K562 (cell line): ENCODE data around the gene DDX18. TPM values are rescaled to one million over a fixed set of nuclear protein-coding genes. Genes with fewer than 3 reads are reported as not detected.

Source experiments
- ATAC-seq: fragments of 200-7000 bp; cut with Tn5 transposase; 3 replicates; pipeline ENCODE4 v1.9.1; 2020; ENCODE audit warnings: moderate library complexity
- BruUV-seq: library from RNA; stranded (reverse); fragments of 400-500 nt; replicated peaks from 2 replicates; lab custom pipeline; 2021; lab: Mats Ljungman, UMichigan
- CTCF ChIA-PET: fragments of 300-600 bp; formaldehyde crosslinking; extraction: SDS; loops from one replicate; lab custom pipeline; 2021; ENCODE audit warnings: low intra/inter-chr PET ratio; lab: Yijun Ruan, JAX
- POLR2A ChIA-PET: fragments of 300-600, 350-650 bp; sonication (Branson Sonifier 250); formaldehyde crosslinking; extraction: SDS; loops from one replicate; lab custom pipeline; 2021; ENCODE audit warnings: antibody characterized with exemption, inconsistent platforms; lab: Yijun Ruan, JAX
- DNase-seq, 4 experiments: peaks; one replicate each; pipeline versions ENCODE4 v3.0.0 to v3.0.0-alpha.2; 2011 to 2018; ENCODE audit warnings: low spot score in 3 of 4, mixed read lengths in 3 of 4; ENCODE audit errors: extremely low read depth in 1 of 4
- FAIRE-seq: peaks from 2 replicates; lab custom pipeline; 2011; peaks lifted over from hg19 to GRCh38; lab: Jason Lieb, UNC
- H2AFZ ChIP-seq: 2 replicates; pipeline ENCODE4 v1.6.0; 2011; ENCODE audit warnings: low read depth, low read length, control low read depth, inconsistent platforms
- H3K27ac ChIP-seq: fragments of 200-600 bp; 3 replicates; pipeline ENCODE4 v1.8.0; 2011; ENCODE audit warnings: low read depth, mild to moderate bottlenecking, control low read depth, inconsistent platforms, low read length, moderate library complexity, mixed read lengths; ENCODE audit errors: extremely low read depth
- H3K27me3 ChIP-seq, 2 experiments: fragments of 300-600 bp in 1 of 2; 2 replicates in 1 of 2; 3 replicates in 1 of 2; pipeline versions ENCODE4 v1.6.0 to v1.8.0; 2011; ENCODE audit warnings: inconsistent platforms in 2 of 2, low read length in 2 of 2, mild to moderate bottlenecking in 1 of 2, mixed read lengths in 1 of 2, moderate library complexity in 1 of 2; ENCODE audit not compliant: control insufficient read depth in 2 of 2, insufficient read depth in 2 of 2
- H3K36me3 ChIP-seq: fragments of 300-600 bp; 3 replicates; pipeline ENCODE4 v1.8.0; 2011; ENCODE audit warnings: mild to moderate bottlenecking, low read length, inconsistent platforms; ENCODE audit not compliant: control insufficient read depth, insufficient read depth
- H3K4me1 ChIP-seq, 2 experiments: fragments of 200-600 bp in 1 of 2; replicated peaks in 1 of 2; 2 replicates in 1 of 2; 3 replicates in 1 of 2; pipeline versions ENCODE4 v1.5.1 to v1.8.0; 2011; ENCODE audit warnings: inconsistent platforms in 2 of 2, low read length in 2 of 2, mild to moderate bottlenecking in 1 of 2, mixed read lengths in 1 of 2, moderate library complexity in 1 of 2; ENCODE audit not compliant: control insufficient read depth in 2 of 2, insufficient read depth in 2 of 2
- H3K4me2 ChIP-seq: 2 replicates; pipeline ENCODE4 v1.6.1; 2011; ENCODE audit warnings: low read length, control low read depth, inconsistent platforms, mixed read lengths; ENCODE audit not compliant: insufficient read depth
- H3K4me3 ChIP-seq: fragments of 200-600 bp; sonication (generic), shearing (Covaris generic); 2 replicates; pipeline ENCODE4 v1.5.1; 2016; ENCODE audit warnings: control low read depth, inconsistent platforms
- H3K79me2 ChIP-seq: fragments of 200-600 bp; 3 replicates; pipeline ENCODE4 v1.8.0; 2011; ENCODE audit warnings: low read length, inconsistent platforms; ENCODE audit not compliant: control insufficient read depth, insufficient read depth
- H3K9ac ChIP-seq, 2 experiments: 2 replicates each; pipeline versions ENCODE4 v1.6.0 to v1.6.1; 2011; ENCODE audit warnings: low read depth in 2 of 2, low read length in 2 of 2, control low read depth in 1 of 2, inconsistent platforms in 1 of 2, mild to moderate bottlenecking in 1 of 2, mixed read lengths in 1 of 2; ENCODE audit not compliant: insufficient read depth in 1 of 2
- H3K9me1 ChIP-seq: one replicate; pipeline ENCODE4 v1.6.0; 2011; ENCODE audit warnings: inconsistent platforms, mild to moderate bottlenecking, low read length, moderate library complexity; ENCODE audit not compliant: control insufficient read depth, insufficient read depth
- H3K9me3 ChIP-seq: replicated peaks from 2 replicates; pipeline ENCODE4 v1.5.1; 2011; ENCODE audit warnings: low read depth, low read length, inconsistent platforms; ENCODE audit not compliant: control insufficient read depth, insufficient read depth
- H4K20me1 ChIP-seq: replicated peaks from 2 replicates; pipeline ENCODE4 v1.6.1; 2011; ENCODE audit warnings: low read length, inconsistent platforms, mixed read lengths; ENCODE audit not compliant: control insufficient read depth, insufficient read depth
- BDP1 ChIP-seq: IDR thresholded peaks from 3 replicates; pipeline ENCODE4 v1.6.1; 2011; ENCODE audit not compliant: insufficient read length, insufficient read depth
- CAMTA2 ChIP-seq: fragments of 250-450 bp; sonication (Bioruptor Pico); conservative IDR thresholded peaks from 2 replicates; pipeline ENCODE4 v1.5.1; 2022
- FOXK1 ChIP-seq: sonication (generic); formaldehyde crosslinking; IDR thresholded peaks from 2 replicates; pipeline ENCODE4 v1.8.0; 2022; ENCODE audit warnings: missing genetic modification reagents, mild to moderate bottlenecking, borderline replicate concordance
- FOXP1 ChIP-seq: sonication (generic); formaldehyde crosslinking; IDR thresholded peaks from 2 replicates; pipeline ENCODE4 v1.8.0; 2022; ENCODE audit warnings: mild to moderate bottlenecking, missing genetic modification reagents
- HDAC2 ChIP-seq: fragments of 450-650 bp; IDR thresholded peaks from 2 replicates; pipeline ENCODE4 v1.6.1; 2016; ENCODE audit warnings: mild to moderate bottlenecking
- HOMEZ ChIP-seq: fragments of 250-450 bp; sonication (Bioruptor Pico); IDR thresholded peaks from 2 replicates; pipeline ENCODE4 v1.4.0; 2020; ENCODE audit warnings: mild to moderate bottlenecking, moderate library complexity
- JUN ChIP-seq, 2 experiments: sonication (generic) in 1 of 2; formaldehyde crosslinking in 1 of 2; IDR thresholded peaks; 2 replicates each; pipeline versions ENCODE4 v1.6.1 to v1.8.0; 2012 to 2022; ENCODE audit warnings: borderline replicate concordance in 2 of 2, mild to moderate bottlenecking in 2 of 2, improper control_type of control experiment in 1 of 2, low read depth in 1 of 2, low read length in 1 of 2, missing genetic modification reagents in 1 of 2
- MECOM ChIP-seq: fragments of 250-450 bp; sonication (Bioruptor Pico); IDR thresholded peaks from 2 replicates; pipeline ENCODE4 v1.8.0; 2022; ENCODE audit warnings: inconsistent platforms
- MEF2A ChIP-seq: IDR thresholded peaks from 2 replicates; pipeline ENCODE4 v1.6.1; 2011; ENCODE audit warnings: low read depth, mild to moderate bottlenecking, low read length, moderate library complexity; ENCODE audit not compliant: control insufficient read depth
- RBFOX2 ChIP-seq: fragments of 200-400 bp; formaldehyde crosslinking; IDR thresholded peaks from 2 replicates; pipeline ENCODE4 v1.6.1; 2017; ENCODE audit warnings: low read depth, mild to moderate bottlenecking, low read length, moderate library complexity
- SMARCB1 ChIP-seq: IDR thresholded peaks from 2 replicates; pipeline ENCODE4 v1.6.1; 2011; ENCODE audit warnings: improper control_type of control experiment, low read depth; ENCODE audit not compliant: insufficient read length
- SRSF7 ChIP-seq: fragments of 200-400 bp; formaldehyde crosslinking; optimal IDR thresholded peaks from 2 replicates; pipeline ENCODE3; 2017; ENCODE audit warnings: mild to moderate bottlenecking, low read depth, low read length
- TSHZ1 ChIP-seq: fragments of 250-450 bp; sonication (Bioruptor Pico); IDR thresholded peaks from 2 replicates; pipeline ENCODE4 v1.4.0; 2020; ENCODE audit warnings: mild to moderate bottlenecking, moderate library complexity
- ZNF124 ChIP-seq: sonication (generic); formaldehyde crosslinking; IDR thresholded peaks from 2 replicates; pipeline ENCODE4 v1.8.1; 2022; ENCODE audit warnings: missing genetic modification reagents
- ZNF143 ChIP-seq: sonication (generic); formaldehyde crosslinking; IDR thresholded peaks from 2 replicates; pipeline ENCODE4 v1.9.0; 2022; ENCODE audit warnings: mild to moderate bottlenecking, missing genetic modification reagents
- ZNF79 ChIP-seq: fragments of 250-450 bp; sonication (Bioruptor Pico); IDR thresholded peaks from 2 replicates; pipeline ENCODE4 v1.4.0; 2020; ENCODE audit warnings: low read depth, mild to moderate bottlenecking, moderate library complexity
- WGBS: fragments of 100-300 bp; shearing (Covaris generic); methylation state at CpG from one replicate; pipeline ENCODE4 v1.1.6; 2016; ENCODE audit warnings: low coverage, mixed read lengths; ENCODE audit not compliant: insufficient coverage; ENCODE audit errors: missing lambda C conversion rate; 5-methylcytosine and 5-hydroxymethylcytosine counted together
- in situ Hi-C: fragments of 300-500 bp; cut with MboI; formaldehyde crosslinking; loops from 4 replicates; pipeline ENCODE4 v1.15.0; 2018; ENCODE audit warnings: inconsistent platforms, mixed read lengths
- intact Hi-C: fragments of 100-400 bp; cut with micrococcal nuclease; formaldehyde crosslinking; loops from 2 replicates; pipeline ENCODE4 v1.14.2; 2022
- polyA plus RNA-seq, 8 experiments: library from polyadenylated mRNA; depleted of rRNA in 4 of 8; stranded (reverse) in 5 of 8; unstranded in 3 of 8; fragments of >200 nt; fragmentation: Nextera tagmentation in 2 of 8; fragmentation: Illumina TruSeq in 1 of 8; extraction: Ambion mirVana in 2 of 8; extraction: Trizol in 1 of 8; gene quantifications; 2 replicates each; pipeline versions ENCODE4 v1.2.1 to v1.2.3, GENCODE V29; 2011 to 2014; ENCODE audit warnings: inconsistent platforms in 1 of 8, missing spikeins in 1 of 8
- total RNA-seq, 7 experiments: library from RNA; depleted of rRNA in 6 of 7; stranded (reverse); fragments of >200 nt in 6 of 7; fragmentation: Illumina TruSeq in 2 of 7; extraction: Trizol in 2 of 7; gene quantifications; 2 replicates each; pipeline versions ENCODE4 v1.2.1 to v1.2.3, GENCODE V29; 2011 to 2021; ENCODE audit warnings: low replicate concordance in 1 of 7

Gene DDX18
- total and polyA plus RNA-seq, 9 of the 15 experiments (the other 6 are each of a cell fraction or from before 2014, with no cell fraction given) = 67.9 to 156 (median 116) TPM

GRCh38 chr2:117853873-117854272, 39.4 kb downstream of the DDX18 start (continued):
- no peak for TF ChIP-seq SRSF7
- TF ChIP-seq SMARCB1 = no peak

GRCh38 chr2:117854610-117855009, 40.1 kb downstream of the DDX18 start:
- WGBS = 0% methylated on average over 6 of the region's 6 CpGs
- Histone ChIP-seq H3K27ac (no peak overlapping the region), H3K4me3 (no peak overlapping the region), H3K4me1 (peaks cover 0 to 6% of the 10 kb centered on the region in 2 experiments; a peak in 1 of 5 replicates), H3K36me3 (no peaks in the 10 kb centered on the region), H3K4me2 (no peak overlapping the region), H3K27me3 (peaks cover 7 to 21% of the 10 kb centered on the region in 2 experiments), H4K20me1 (no peaks in the 10 kb centered on the region), H3K9ac (no peak overlapping the region), H3K9me1 (no peaks in the 10 kb centered on the region), H3K79me2 (no peaks in the 10 kb centered on the region), H2AFZ (no peak overlapping the region)
- POLR2A ChIA-PET = interaction anchor here (0.6 kb wide), 1 partner anchor 21 kb away, joined by 3 read pairs; no protein-coding TSS in a partner anchor
- intact Hi-C loops (no loop called here), in situ Hi-C loops (no loop called here)
- CTCF ChIA-PET = no interaction called here
- DNase-seq (no peak), ATAC-seq (no peak)
- BruUV-seq = no TSS peak
- TF ChIP-seq BDP1 = no peak
- TF ChIP-seq JUN (IDR thresholded peaks at IDR 0.05; ENCODE audit: borderline replicate concordance, low read depth, low read length) = no peak
- TF ChIP-seq JUN (CRISPR knock-in tag; IDR thresholded peaks at IDR 0.05; ENCODE audit: borderline replicate concordance) = no peak
- TF ChIP-seq ZNF124 (CRISPR knock-in tag) = no peak
- TF ChIP-seq ZNF143 (CRISPR knock-in tag) = no peak
- no peak for TF ChIP-seq CAMTA2 (CRISPR knock-in tag)
- no peak for TF ChIP-seq HDAC2
- TF ChIP-seq RBFOX2 = no peak
- no peak for TF ChIP-seq FOXK1 (CRISPR knock-in tag)
- TF ChIP-seq MEF2A = no peak
- no peak for TF ChIP-seq MECOM (CRISPR knock-in tag)
- no peak for TF ChIP-seq HOMEZ (CRISPR knock-in tag)
- TF ChIP-seq TSHZ1 (CRISPR knock-in tag) = no peak
- TF ChIP-seq FOXP1 (CRISPR knock-in tag) = no peak
- no peak for TF ChIP-seq ZNF79 (CRISPR knock-in tag)
- TF ChIP-seq, all 486 proteins: peak for 0
- FAIRE-seq = no peak
- no peaks in the 10 kb centered on the region for H3K9me3 ChIP-seq
